ENCODE results near the gene DNM1L.

DNA sequence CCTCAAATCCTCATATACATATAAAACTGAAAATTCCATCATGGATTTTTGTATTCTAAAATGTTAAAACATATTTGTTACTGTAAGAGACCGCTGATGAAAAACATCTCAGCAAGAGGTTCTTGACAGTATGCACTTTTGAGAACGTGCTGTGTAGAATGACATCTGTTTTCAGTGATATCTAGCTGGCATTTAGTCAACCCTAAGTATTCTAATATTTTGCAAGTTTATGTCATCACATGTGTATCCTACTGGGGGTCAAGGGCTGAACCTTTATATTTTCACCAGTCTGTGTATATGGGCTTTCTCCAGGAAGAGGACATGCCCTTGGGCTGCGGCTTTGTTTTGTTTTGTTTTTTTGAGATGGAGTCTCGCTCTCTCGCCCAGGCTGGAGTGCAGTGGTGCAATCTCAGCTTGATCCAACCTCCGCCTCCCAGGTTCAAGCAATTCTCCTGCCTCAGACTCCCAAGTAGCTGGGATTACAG lies 98.6 kb downstream of the DNM1L start:
- TF ChIP-seq, protein P1, sequence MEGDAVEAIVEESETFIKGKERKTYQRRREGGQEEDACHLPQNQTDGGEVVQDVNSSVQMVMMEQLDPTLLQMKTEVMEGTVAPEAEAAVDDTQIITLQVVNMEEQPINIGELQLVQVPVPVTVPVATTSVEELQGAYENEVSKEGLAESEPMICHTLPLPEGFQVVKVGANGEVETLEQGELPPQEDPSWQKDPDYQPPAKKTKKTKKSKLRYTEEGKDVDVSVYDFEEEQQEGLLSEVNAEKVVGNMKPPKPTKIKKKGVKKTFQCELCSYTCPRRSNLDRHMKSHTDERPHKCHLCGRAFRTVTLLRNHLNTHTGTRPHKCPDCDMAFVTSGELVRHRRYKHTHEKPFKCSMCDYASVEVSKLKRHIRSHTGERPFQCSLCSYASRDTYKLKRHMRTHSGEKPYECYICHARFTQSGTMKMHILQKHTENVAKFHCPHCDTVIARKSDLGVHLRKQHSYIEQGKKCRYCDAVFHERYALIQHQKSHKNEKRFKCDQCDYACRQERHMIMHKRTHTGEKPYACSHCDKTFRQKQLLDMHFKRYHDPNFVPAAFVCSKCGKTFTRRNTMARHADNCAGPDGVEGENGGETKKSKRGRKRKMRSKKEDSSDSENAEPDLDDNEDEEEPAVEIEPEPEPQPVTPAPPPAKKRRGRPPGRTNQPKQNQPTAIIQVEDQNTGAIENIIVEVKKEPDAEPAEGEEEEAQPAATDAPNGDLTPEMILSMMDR (IDR thresholded peaks at IDR 0.05; ENCODE audit: borderline replicate concordance, extremely low read depth, low read length, poor library complexity, severe bottlenecking), result no peak
- TF ChIP-seq EZH2 (IDR thresholded peaks at IDR 0.05; ENCODE audit: borderline replicate concordance, low read depth, low read length, severe bottlenecking), result no peak

Data from DND-41 (cell line).